HepG2 (cell line): ENCODE measurements around the gene NEDD4. TPM values are rescaled to one million over a fixed set of nuclear protein-coding genes. Genes with fewer than 3 reads are reported as not detected.

ENCODE experiments used
- ELF4 ChIP-seq: sonication (generic); formaldehyde crosslinking; IDR thresholded peaks from 2 replicates; pipeline ENCODE4 v1.5.0; 2020; ENCODE audit warnings: missing genetic modification reagents, mild to moderate bottlenecking, moderate library complexity, borderline replicate concordance
- GABPA ChIP-seq, 2 experiments: IDR thresholded peaks; 2 replicates each; pipeline ENCODE4 v1.6.1; 2011 to 2016; ENCODE audit warnings: low read depth in 2 of 2, low read length in 1 of 2, missing biosample characterization in 1 of 2, missing genetic modification characterization in 1 of 2
- HOXD1 ChIP-seq: sonication (generic); formaldehyde crosslinking; IDR thresholded peaks from 2 replicates; pipeline ENCODE4 v1.5.0; 2020; ENCODE audit warnings: missing genetic modification reagents
- NFE2L2 ChIP-seq: fragments of 150-350 bp; IDR thresholded peaks from 2 replicates; pipeline ENCODE4 v1.6.1; 2014; ENCODE audit warnings: low read length
- RBAK ChIP-seq: sonication (generic); formaldehyde crosslinking; IDR thresholded peaks from 2 replicates; pipeline ENCODE4 v1.5.1; 2020; ENCODE audit warnings: mild to moderate bottlenecking, missing genetic modification reagents
- SAP130 ChIP-seq: IDR thresholded peaks from 2 replicates; pipeline ENCODE4 v1.6.1; 2016; ENCODE audit warnings: low read depth
- SMYD3 ChIP-seq: sonication (generic); formaldehyde crosslinking; IDR thresholded peaks from 2 replicates; pipeline ENCODE4 v1.8.1; 2023; ENCODE audit warnings: mild to moderate bottlenecking, missing genetic modification reagents
- SOX6 ChIP-seq, 2 experiments: fragments of 450-650 bp in 1 of 2; sonication (generic) in 1 of 2; formaldehyde crosslinking in 1 of 2; IDR thresholded peaks; 2 replicates each; pipeline versions ENCODE4 v1.4.0 to v1.6.1; 2017 to 2020; ENCODE audit warnings: antibody characterized with exemption in 1 of 2, mild to moderate bottlenecking in 1 of 2, missing genetic modification reagents in 1 of 2
- STAT5B ChIP-seq: sonication (generic); formaldehyde crosslinking; IDR thresholded peaks from 2 replicates; pipeline ENCODE4 v1.4.0; 2020; ENCODE audit warnings: missing genetic modification reagents
- ZC3H4 ChIP-seq: sonication (generic); formaldehyde crosslinking; IDR thresholded peaks from 2 replicates; pipeline ENCODE4 v1.4.0; 2020; ENCODE audit warnings: missing genetic modification reagents, borderline replicate concordance
- ZNF720 ChIP-seq: sonication (generic); formaldehyde crosslinking; IDR thresholded peaks from 2 replicates; pipeline ENCODE4 v1.4.0; 2020; ENCODE audit warnings: missing genetic modification reagents
- ZNF746 ChIP-seq: sonication (generic); formaldehyde crosslinking; IDR thresholded peaks from 2 replicates; pipeline ENCODE4 v1.8.0; 2022; ENCODE audit warnings: mild to moderate bottlenecking, missing genetic modification reagents
- ZNF781 ChIP-seq: sonication (generic); formaldehyde crosslinking; IDR thresholded peaks from 2 replicates; pipeline ENCODE4 v1.5.1; 2020; ENCODE audit warnings: borderline replicate concordance, mild to moderate bottlenecking, missing genetic modification reagents; ENCODE audit errors: not compliant biosample characterization
- polyA plus RNA-seq, 8 experiments: library from polyadenylated mRNA; depleted of rRNA in 3 of 8; stranded (reverse) in 7 of 8; unstranded in 1 of 8; fragments of >200 nt; fragmentation: Illumina TruSeq in 4 of 8; extraction: Trizol in 4 of 8; gene quantifications; 2 replicates each; pipeline versions ENCODE4 v1.2.1 to v1.2.3, GENCODE V29; 2011 to 2016; ENCODE audit warnings: low read depth in 4 of 8, missing spikeins in 1 of 8, mixed read lengths in 1 of 8; ENCODE audit not compliant: insufficient read depth in 1 of 8
- total RNA-seq, 5 experiments: library from RNA; depleted of rRNA; stranded (reverse); fragments of >200 nt; fragmentation: Illumina TruSeq; extraction: Trizol; gene quantifications; 2 replicates each; pipeline ENCODE4 v1.2.3, GENCODE V29; 2016; ENCODE audit warnings: low read depth in 1 of 5
- TF ChIP-seq, protein P1 (sequence below), 2 experiments: sonication (generic) in 1 of 2; formaldehyde crosslinking in 1 of 2; IDR thresholded peaks; 2 replicates each; pipeline versions ENCODE4 v1.5.1 to v1.6.1; 2011 to 2020; ENCODE audit warnings: borderline replicate concordance in 1 of 2, low read depth in 1 of 2, low read length in 1 of 2, mild to moderate bottlenecking in 1 of 2, missing genetic modification reagents in 1 of 2, moderate library complexity in 1 of 2
- TF ChIP-seq, protein P2 (sequence below): sonication (generic); formaldehyde crosslinking; IDR thresholded peaks from 2 replicates; pipeline ENCODE4 v1.4.0; 2020; ENCODE audit warnings: mild to moderate bottlenecking, missing genetic modification reagents
- TF ChIP-seq, protein P3 (sequence below): sonication (generic); formaldehyde crosslinking; IDR thresholded peaks from 2 replicates; pipeline ENCODE4 v1.4.0; 2020; ENCODE audit warnings: mild to moderate bottlenecking, missing genetic modification reagents
- TF ChIP-seq, protein P4 (sequence below): sonication (generic); formaldehyde crosslinking; IDR thresholded peaks from 2 replicates; pipeline ENCODE4 v1.8.0; 2022; ENCODE audit warnings: mild to moderate bottlenecking, missing genetic modification reagents; ENCODE audit not compliant: insufficient replicate concordance

Gene NEDD4
- total and polyA plus RNA-seq, 2 of the 13 experiments (the other 11 are each of a cell fraction or from before 2014, with no cell fraction given) = 10.4 to 13.0 TPM

DNA sequence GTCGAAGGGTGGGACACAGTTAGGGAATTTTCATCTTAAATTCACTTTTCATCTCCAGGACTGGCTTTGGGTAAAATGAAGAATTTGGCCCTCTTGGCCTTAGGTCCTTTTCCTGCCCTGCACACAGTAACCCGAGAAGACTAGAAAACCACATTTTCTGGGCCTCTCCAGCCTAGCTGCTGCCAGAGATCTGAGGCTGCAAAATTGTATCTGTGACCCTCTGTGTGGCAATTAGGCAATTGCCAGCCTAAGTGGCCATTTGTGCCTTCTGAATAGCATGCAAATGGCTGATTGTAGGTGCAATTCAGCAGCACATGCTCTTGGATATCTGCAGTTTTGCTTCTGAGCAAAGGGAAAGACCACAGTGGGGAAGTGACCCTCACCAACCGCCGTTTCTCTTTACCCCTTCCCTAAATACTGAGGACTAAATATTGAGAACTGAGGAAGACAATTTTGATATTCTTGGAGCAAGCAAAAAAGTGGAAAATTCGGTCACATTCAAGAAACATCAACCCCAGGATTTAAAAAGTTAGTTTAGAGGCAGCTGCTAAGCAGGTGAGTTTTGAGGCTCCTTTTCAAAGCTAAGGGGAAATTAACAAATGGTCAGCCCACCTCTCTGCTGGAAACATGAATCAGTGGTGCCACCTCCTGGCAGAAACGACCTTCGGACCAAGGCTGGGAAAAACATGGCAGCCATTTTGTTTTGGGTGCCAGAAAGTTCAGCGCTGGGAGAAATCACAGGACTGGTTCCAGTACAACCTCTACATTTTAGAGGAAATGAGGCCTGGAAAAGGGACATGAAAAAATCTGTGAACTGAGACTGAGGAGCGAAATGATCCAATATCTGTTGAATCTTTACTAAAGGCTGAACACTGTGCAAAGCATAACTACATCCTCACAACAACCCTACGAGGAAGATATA lies 193.9 kb downstream of the NEDD4 start (continued):
- TF ChIP-seq, protein P1, sequence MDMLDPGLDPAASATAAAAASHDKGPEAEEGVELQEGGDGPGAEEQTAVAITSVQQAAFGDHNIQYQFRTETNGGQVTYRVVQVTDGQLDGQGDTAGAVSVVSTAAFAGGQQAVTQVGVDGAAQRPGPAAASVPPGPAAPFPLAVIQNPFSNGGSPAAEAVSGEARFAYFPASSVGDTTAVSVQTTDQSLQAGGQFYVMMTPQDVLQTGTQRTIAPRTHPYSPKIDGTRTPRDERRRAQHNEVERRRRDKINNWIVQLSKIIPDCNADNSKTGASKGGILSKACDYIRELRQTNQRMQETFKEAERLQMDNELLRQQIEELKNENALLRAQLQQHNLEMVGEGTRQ (IDR thresholded peaks at IDR 0.05; ENCODE audit: low read depth, low read length) = no peak
- TF ChIP-seq, protein P1 (CRISPR knock-in tag; IDR thresholded peaks at IDR 0.05; ENCODE audit: borderline replicate concordance) = no peak
- peak; percentile 11; the same call in 1 of the 2 replicates for TF ChIP-seq SAP130 (CRISPR knock-in tag)
- no peak for TF ChIP-seq NFE2L2
- TF ChIP-seq HOXD1 (CRISPR knock-in tag) = no peak
- no peak for TF ChIP-seq STAT5B
- TF ChIP-seq ELF4 (CRISPR knock-in tag) = no peak
- TF ChIP-seq ZC3H4 = no peak
- TF ChIP-seq SOX6 (IDR thresholded peaks at IDR 0.05) = no peak
- TF ChIP-seq SOX6 (CRISPR knock-in tag; IDR thresholded peaks at IDR 0.05) = no peak
- TF ChIP-seq ZNF746 (CRISPR knock-in tag) = no peak
- TF ChIP-seq RBAK (CRISPR knock-in tag) = no peak
- no peak for TF ChIP-seq SMYD3 (CRISPR knock-in tag)
- TF ChIP-seq ZNF781 (CRISPR knock-in tag) = no peak
- TF ChIP-seq, protein P2, sequence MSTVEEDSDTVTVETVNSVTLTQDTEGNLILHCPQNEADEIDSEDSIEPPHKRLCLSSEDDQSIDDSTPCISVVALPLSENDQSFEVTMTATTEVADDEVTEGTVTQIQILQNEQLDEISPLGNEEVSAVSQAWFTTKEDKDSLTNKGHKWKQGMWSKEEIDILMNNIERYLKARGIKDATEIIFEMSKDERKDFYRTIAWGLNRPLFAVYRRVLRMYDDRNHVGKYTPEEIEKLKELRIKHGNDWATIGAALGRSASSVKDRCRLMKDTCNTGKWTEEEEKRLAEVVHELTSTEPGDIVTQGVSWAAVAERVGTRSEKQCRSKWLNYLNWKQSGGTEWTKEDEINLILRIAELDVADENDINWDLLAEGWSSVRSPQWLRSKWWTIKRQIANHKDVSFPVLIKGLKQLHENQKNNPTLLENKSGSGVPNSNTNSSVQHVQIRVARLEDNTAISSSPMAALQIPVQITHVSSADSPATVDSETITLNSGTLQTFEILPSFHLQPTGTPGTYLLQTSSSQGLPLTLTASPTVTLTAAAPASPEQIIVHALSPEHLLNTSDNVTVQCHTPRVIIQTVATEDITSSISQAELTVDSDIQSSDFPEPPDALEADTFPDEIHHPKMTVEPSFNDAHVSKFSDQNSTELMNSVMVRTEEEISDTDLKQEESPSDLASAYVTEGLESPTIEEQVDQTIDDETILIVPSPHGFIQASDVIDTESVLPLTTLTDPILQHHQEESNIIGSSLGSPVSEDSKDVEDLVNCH (CRISPR knock-in tag) = no peak
- TF ChIP-seq, protein P3, sequence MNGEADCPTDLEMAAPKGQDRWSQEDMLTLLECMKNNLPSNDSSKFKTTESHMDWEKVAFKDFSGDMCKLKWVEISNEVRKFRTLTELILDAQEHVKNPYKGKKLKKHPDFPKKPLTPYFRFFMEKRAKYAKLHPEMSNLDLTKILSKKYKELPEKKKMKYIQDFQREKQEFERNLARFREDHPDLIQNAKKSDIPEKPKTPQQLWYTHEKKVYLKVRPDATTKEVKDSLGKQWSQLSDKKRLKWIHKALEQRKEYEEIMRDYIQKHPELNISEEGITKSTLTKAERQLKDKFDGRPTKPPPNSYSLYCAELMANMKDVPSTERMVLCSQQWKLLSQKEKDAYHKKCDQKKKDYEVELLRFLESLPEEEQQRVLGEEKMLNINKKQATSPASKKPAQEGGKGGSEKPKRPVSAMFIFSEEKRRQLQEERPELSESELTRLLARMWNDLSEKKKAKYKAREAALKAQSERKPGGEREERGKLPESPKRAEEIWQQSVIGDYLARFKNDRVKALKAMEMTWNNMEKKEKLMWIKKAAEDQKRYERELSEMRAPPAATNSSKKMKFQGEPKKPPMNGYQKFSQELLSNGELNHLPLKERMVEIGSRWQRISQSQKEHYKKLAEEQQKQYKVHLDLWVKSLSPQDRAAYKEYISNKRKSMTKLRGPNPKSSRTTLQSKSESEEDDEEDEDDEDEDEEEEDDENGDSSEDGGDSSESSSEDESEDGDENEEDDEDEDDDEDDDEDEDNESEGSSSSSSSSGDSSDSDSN (CRISPR knock-in tag) = no peak
- no peak for TF ChIP-seq ZNF720 (CRISPR knock-in tag)
- TF ChIP-seq, protein P4, sequence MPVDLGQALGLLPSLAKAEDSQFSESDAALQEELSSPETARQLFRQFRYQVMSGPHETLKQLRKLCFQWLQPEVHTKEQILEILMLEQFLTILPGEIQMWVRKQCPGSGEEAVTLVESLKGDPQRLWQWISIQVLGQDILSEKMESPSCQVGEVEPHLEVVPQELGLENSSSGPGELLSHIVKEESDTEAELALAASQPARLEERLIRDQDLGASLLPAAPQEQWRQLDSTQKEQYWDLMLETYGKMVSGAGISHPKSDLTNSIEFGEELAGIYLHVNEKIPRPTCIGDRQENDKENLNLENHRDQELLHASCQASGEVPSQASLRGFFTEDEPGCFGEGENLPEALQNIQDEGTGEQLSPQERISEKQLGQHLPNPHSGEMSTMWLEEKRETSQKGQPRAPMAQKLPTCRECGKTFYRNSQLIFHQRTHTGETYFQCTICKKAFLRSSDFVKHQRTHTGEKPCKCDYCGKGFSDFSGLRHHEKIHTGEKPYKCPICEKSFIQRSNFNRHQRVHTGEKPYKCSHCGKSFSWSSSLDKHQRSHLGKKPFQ (CRISPR knock-in tag) = no peak
- no peak for TF ChIP-seq GABPA (IDR thresholded peaks at IDR 0.05; ENCODE audit: low read depth, low read length)
- no peak for TF ChIP-seq GABPA (CRISPR knock-in tag; IDR thresholded peaks at IDR 0.05; ENCODE audit: low read depth)
